ENCODE measurements around the gene POU3F1. TPM values are rescaled to one million over a fixed set of nuclear protein-coding genes. Genes with fewer than 3 reads are reported as not detected.

Gene POU3F1
- total and polyA plus RNA-seq, 8 donors, result 0.07 to 0.57 (median 0.08) TPM; not detected in 4

DNA sequence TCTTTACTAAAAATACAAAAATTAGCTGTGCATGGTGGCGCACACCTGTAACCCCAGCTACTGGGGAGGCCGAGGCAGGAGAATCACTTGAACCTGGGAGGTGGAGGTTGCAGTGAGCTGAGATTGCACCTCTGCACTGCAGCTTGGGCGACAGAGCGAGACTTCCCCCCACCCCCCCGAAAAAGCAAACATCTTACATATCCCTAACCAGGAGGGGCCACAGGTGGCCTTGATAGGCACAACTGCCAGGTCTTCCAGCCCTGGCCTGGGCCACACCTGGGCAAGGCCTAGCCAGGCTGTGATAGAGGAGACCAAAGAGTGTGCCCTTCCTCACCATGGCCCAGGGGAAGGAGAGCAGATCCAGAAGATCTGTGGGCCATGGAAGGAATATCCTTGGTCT is 28.6 kb upstream of the POU3F1 start:
- DNase-seq (no peak), FAIRE-seq (no peak), ATAC-seq (no peak)
- H3K27me3 ChIP-seq, result no peaks in the 10 kb centered on the region
- no peaks in the 10 kb centered on the region for H3K9me3 ChIP-seq
- no peaks in the 10 kb centered on the region for H3K36me3 ChIP-seq
- WGBS, 2 donors, result 77 to 81% methylated on average over 5 of the region's 5 CpGs
- no peak overlapping the region for H3K4me3 ChIP-seq
- TF ChIP-seq, protein P1, sequence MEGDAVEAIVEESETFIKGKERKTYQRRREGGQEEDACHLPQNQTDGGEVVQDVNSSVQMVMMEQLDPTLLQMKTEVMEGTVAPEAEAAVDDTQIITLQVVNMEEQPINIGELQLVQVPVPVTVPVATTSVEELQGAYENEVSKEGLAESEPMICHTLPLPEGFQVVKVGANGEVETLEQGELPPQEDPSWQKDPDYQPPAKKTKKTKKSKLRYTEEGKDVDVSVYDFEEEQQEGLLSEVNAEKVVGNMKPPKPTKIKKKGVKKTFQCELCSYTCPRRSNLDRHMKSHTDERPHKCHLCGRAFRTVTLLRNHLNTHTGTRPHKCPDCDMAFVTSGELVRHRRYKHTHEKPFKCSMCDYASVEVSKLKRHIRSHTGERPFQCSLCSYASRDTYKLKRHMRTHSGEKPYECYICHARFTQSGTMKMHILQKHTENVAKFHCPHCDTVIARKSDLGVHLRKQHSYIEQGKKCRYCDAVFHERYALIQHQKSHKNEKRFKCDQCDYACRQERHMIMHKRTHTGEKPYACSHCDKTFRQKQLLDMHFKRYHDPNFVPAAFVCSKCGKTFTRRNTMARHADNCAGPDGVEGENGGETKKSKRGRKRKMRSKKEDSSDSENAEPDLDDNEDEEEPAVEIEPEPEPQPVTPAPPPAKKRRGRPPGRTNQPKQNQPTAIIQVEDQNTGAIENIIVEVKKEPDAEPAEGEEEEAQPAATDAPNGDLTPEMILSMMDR (IDR thresholded peaks at IDR 0.05), result no peak
- no peak overlapping the region for H3K27ac ChIP-seq
- H3K4me1 ChIP-seq, result no peaks in the 10 kb centered on the region
- intact Hi-C loops (cut with DNase I), result no loop called here

DNA sequence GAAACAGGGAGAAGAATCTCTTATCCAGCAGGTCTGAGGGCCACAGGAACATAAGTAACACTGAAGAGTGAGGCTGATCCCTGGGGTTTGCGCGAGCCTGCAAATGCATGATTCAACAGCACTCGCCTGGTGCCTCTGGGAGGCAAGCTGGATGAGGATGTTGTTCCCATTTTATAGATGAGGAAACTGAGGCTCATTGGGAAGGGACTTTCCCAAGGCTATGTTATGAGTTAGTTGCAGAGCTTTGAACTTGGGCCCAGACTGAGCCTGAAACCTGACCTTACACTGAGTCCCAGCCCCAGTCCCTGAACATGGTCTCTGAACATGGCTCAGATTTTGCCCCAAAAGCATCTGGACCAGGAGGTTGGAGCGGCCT is 27.7 kb upstream of the POU3F1 start:
- FAIRE-seq, result no peak

DNA sequence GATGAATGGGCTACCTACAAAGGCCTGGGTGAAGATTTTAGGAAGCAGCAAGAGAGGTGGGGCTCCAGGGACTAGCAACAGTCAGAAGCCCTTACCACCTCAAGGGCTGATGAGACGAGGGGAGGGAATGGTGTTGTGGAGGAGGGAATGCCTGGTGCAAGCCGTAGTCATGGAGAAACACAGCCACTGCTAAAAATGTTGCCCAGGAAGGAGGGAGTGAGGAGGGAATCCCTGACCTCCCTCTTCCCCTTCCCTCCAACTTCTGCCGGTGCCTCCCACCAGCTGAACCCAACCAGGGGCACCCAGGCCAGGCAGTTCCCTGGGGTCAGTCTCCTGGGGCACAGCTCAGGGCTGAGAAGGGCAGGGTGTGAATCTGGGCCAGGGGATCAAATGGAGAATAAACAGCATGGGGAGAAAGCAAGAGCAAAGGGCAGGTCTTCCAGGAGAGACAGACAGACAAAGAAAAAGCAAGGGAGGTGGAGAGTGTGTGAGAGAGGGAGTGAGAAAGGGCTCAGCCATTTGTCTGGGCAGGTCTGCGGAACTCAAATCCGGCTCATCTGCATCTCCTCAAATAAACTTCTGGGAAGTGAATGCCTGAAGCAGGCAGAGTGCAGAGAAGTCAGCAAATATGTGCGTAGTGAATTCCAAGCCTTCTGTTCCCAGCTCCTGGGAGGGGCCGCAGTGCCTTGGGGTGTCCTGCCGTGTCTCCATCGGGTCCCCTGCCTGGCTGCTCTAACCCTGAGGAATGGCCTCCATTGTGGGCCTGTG is 27.1 kb upstream of the POU3F1 start:
- Histone ChIP-seq H3K9me3 (no peaks in the 10 kb centered on the region), H3K27ac (no peak overlapping the region), H3K27me3 (no peaks in the 10 kb centered on the region), H3K4me1 (no peaks in the 10 kb centered on the region), H3K36me3 (no peaks in the 10 kb centered on the region), H3K4me3 (no peak overlapping the region)
- no peak for FAIRE-seq
- 37 to 53% methylated on average over 9 of the region's 9 CpGs for WGBS, 2 donors
- intact Hi-C loops (cut with DNase I), result no loop called here
- no peak for ATAC-seq
- TF ChIP-seq, protein P1 (IDR thresholded peaks at IDR 0.05), result no peak
- DNase-seq, result no peak

More for the DNA sequence above, 27.7 kb upstream of the POU3F1 start:
- TF ChIP-seq, protein P1 (IDR thresholded peaks at IDR 0.05), result no peak
- intact Hi-C loops (cut with DNase I), result no loop called here
- no peaks in the 10 kb centered on the region for H3K27me3 ChIP-seq
- no peaks in the 10 kb centered on the region for H3K36me3 ChIP-seq
- H3K4me3 ChIP-seq, result no peak overlapping the region
- no peaks in the 10 kb centered on the region for H3K9me3 ChIP-seq
- no peak overlapping the region for H3K27ac ChIP-seq
- ATAC-seq (no peak), DNase-seq (no peak)
- H3K4me1 ChIP-seq, result no peaks in the 10 kb centered on the region
- 79 to 81% methylated on average over 4 of the region's 4 CpGs for WGBS, 2 donors

DNA sequence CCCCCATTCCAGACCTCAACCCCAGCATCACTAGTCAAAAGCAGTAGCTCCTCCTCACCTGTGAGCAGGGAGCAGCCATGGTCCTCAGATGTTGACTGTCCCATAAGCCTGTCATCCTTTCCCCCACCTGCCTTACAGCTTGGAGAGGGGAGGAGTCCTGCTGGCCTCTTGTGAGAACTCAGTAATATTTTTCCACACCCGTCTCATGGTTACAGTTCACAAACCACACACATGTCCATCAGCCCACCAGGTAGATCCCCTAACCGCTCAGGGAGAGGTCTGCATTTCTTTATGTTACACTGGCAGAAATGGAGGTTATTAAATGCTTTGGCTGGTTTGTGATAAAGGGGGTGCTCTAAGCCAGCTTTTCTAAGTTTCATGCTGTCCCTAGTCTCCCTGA is 26.3 kb upstream of the POU3F1 start:
- FAIRE-seq (no peak), ATAC-seq (no peak), DNase-seq (no peak)
- Histone ChIP-seq H3K4me1 (no peaks in the 10 kb centered on the region), H3K4me3 (no peak overlapping the region), H3K36me3 (no peaks in the 10 kb centered on the region), H3K27me3 (no peaks in the 10 kb centered on the region), H3K9me3 (no peaks in the 10 kb centered on the region), H3K27ac (no peak overlapping the region)
- intact Hi-C loops (cut with DNase I), result no loop called here
- WGBS, 2 donors, result 64 to 68% methylated on average over 2 of the region's 2 CpGs
- TF ChIP-seq, protein P1 (IDR thresholded peaks at IDR 0.05), result no peak
